ENCODE data around the gene HLA-DPA1.

GRCh38 chr6:33107641-33108040 is 34.2 kb upstream of the HLA-DPA1 start:
- TF ChIP-seq TEAD4 (IDR thresholded peaks at IDR 0.05) (no peak), YY1 (IDR thresholded peaks at IDR 0.05; ENCODE audit: low read depth) (no peak), REST (IDR thresholded peaks at IDR 0.05; ENCODE audit: low read depth) (no peak)
- TF ChIP-seq, protein P1, sequence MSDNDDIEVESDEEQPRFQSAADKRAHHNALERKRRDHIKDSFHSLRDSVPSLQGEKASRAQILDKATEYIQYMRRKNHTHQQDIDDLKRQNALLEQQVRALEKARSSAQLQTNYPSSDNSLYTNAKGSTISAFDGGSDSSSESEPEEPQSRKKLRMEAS (IDR thresholded peaks at IDR 0.05), result no peak
